Loucy (cell line): ENCODE results near the gene MTSS2.

Experiments used
- EZH2phosphoT487 ChIP-seq: fragments of 200-600 bp; IDR thresholded peaks from 2 replicates; pipeline ENCODE4 v1.6.1; 2018; ENCODE audit warnings: antibody characterized with exemption, mild to moderate bottlenecking, moderate library complexity, borderline replicate concordance
- TF ChIP-seq, protein P1 (sequence below): fragments of 200-600 bp; sonication (generic); conservative IDR thresholded peaks from 2 replicates; pipeline ENCODE4 v1.5.1; 2014; ENCODE audit warnings: mild to moderate bottlenecking, antibody characterized with exemption, low read length

DNA sequence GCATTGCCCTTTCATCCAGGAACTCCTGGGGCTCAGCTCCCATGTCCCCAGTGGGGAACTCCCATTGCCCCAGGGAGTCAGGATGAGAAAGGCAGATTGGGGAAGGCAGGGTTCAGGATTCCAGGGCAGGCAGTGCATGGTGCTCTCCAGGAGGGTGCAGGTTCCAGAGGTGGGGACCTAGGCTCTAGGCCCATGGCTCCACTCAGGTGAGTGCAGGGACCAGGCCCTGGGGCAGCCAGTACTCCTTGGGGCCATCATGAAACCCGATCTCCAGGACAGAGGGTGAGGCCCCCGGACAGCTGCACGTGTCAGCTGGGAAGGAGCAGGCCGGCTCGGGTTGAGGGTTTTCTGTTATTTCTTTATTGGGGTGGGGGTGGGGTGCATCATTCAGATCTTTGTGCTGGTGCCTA lies 1.3 kb upstream of the MTSS2 start:
- TF ChIP-seq, protein P1, sequence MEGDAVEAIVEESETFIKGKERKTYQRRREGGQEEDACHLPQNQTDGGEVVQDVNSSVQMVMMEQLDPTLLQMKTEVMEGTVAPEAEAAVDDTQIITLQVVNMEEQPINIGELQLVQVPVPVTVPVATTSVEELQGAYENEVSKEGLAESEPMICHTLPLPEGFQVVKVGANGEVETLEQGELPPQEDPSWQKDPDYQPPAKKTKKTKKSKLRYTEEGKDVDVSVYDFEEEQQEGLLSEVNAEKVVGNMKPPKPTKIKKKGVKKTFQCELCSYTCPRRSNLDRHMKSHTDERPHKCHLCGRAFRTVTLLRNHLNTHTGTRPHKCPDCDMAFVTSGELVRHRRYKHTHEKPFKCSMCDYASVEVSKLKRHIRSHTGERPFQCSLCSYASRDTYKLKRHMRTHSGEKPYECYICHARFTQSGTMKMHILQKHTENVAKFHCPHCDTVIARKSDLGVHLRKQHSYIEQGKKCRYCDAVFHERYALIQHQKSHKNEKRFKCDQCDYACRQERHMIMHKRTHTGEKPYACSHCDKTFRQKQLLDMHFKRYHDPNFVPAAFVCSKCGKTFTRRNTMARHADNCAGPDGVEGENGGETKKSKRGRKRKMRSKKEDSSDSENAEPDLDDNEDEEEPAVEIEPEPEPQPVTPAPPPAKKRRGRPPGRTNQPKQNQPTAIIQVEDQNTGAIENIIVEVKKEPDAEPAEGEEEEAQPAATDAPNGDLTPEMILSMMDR, result no peak
- TF ChIP-seq EZH2phosphoT487, result no peak
